ENCODE data around the gene MACROH2A2.
"Not testable (repeated sequence)": the region's sequence is repeated elsewhere in the genome, so short reads cannot be mapped to it uniquely, and the experiment has no call there.

Gene MACROH2A2

GRCh38 chr10:70106958-70107791 is 54.5 kb downstream of the MACROH2A2 start:
- no peak for DNase-seq

GRCh38 chr10:70109064-70109729 is 56.6 kb downstream of the MACROH2A2 start:
- no peak for DNase-seq

GRCh38 chr10:70111496-70111895 is 58.9 kb downstream of the MACROH2A2 start:
- DNase-seq, result no peak

GRCh38 chr10:70112071-70112470 is 59.4 kb downstream of the MACROH2A2 start:
- no peak for DNase-seq

- DNase-seq, result no peak
These were observed 62.3 kb downstream of the MACROH2A2 start for GRCh38 chr10:70114902-70115301.

GRCh38 chr10:70115948-70116682 is 63.5 kb downstream of the MACROH2A2 start:
- no peak for DNase-seq

GRCh38 chr10:70117646-70118045 is 65.0 kb downstream of the MACROH2A2 start:
- DNase-seq, result no peak

GRCh38 chr10:70118196-70118595 is 65.5 kb downstream of the MACROH2A2 start:
- DNase-seq, result no peak

- no peak for DNase-seq
These were observed 66.6 kb downstream of the MACROH2A2 start for GRCh38 chr10:70119197-70119596.

GRCh38 chr10:70119623-70120022 is 67.0 kb downstream of the MACROH2A2 start:
- no peak for DNase-seq

- no peak for DNase-seq
These were observed 67.8 kb downstream of the MACROH2A2 start for GRCh38 chr10:70120417-70120816.

GRCh38 chr10:70121281-70121949 is 68.8 kb downstream of the MACROH2A2 start:
- DNase-seq, result no peak

GRCh38 chr10:70122742-70123141 is 70.1 kb downstream of the MACROH2A2 start:
- DNase-seq, result no peak

GRCh38 chr10:70123166-70123565 is 70.5 kb downstream of the MACROH2A2 start:
- not testable (repeated sequence) for DNase-seq

- DNase-seq, result no peak
These were observed 71.2 kb downstream of the MACROH2A2 start for GRCh38 chr10:70123817-70124216.

GRCh38 chr10:70124415-70124814 is 71.8 kb downstream of the MACROH2A2 start:
- DNase-seq, result no peak

GRCh38 chr10:70124918-70125317 is 72.3 kb downstream of the MACROH2A2 start:
- DNase-seq, result no peak

GRCh38 chr10:70125918-70126552 is 73.4 kb downstream of the MACROH2A2 start:
- DNase-seq, result no peak

- DNase-seq, result no peak
These were observed 74.2 kb downstream of the MACROH2A2 start for GRCh38 chr10:70126700-70127395.

- DNase-seq, result no peak
These were observed 78.4 kb downstream of the MACROH2A2 start for GRCh38 chr10:70130878-70131559.

- no peak for DNase-seq
These were observed 78.9 kb downstream of the MACROH2A2 start for GRCh38 chr10:70131560-70131937.
